ENCODE results near the gene ERAP2.

Gene ERAP2

GRCh38 chr5:96851312-96852062, 24.8 kb upstream of the ERAP2 start:
- Histone ChIP-seq H3K56ac (ENCODE audit: low read length) (no peak overlapping the region), H3K27me3 (ENCODE audit: insufficient read depth, low read length, poor library complexity) (no peaks in the 10 kb centered on the region), H3K36me3 (ENCODE audit: control insufficient read depth, insufficient read depth, low read length) (no peaks in the 10 kb centered on the region), H2BK15ac (replicated peaks; ENCODE audit: low read depth) (no peak overlapping the region), H3K4me2 (ENCODE audit: low read length) (no peak overlapping the region), H3K4me1 (ENCODE audit: control insufficient read depth, low read depth, low read length) (no peaks in the 10 kb centered on the region), H2AK5ac (ENCODE audit: low read length) (no peak overlapping the region), H2BK120ac (ENCODE audit: low read depth, low read length) (no peak overlapping the region), H3K4ac (ENCODE audit: low read depth, low read length) (no peak overlapping the region), H3K27ac (ENCODE audit: low read depth, low read length) (no peak overlapping the region), H3K9ac (ENCODE audit: low read length) (no peak overlapping the region), H3K18ac (ENCODE audit: low read length) (no peak overlapping the region), H4K8ac (ENCODE audit: low read depth, low read length) (no peak overlapping the region), H3K79me1 (ENCODE audit: low read length) (no peaks in the 10 kb centered on the region), H3K4me3 (ENCODE audit: low read length) (no peak overlapping the region), H2BK5ac (ENCODE audit: low read length) (no peak overlapping the region), H3K23ac (ENCODE audit: low read length) (no peak overlapping the region), H3K79me2 (ENCODE audit: control insufficient read depth, insufficient read depth, low read length) (no peaks in the 10 kb centered on the region), H4K5ac (ENCODE audit: low read length) (no peak overlapping the region)
- WGBS (ENCODE audit: extremely low coverage, insufficient coverage, low lambda C conversion rate) = no CpG with 5 or more reads among the region's 7 CpGs
- DNase-seq = no peak

GRCh38 chr5:96852759-96853158, 23.5 kb upstream of the ERAP2 start:
- no peaks in the 10 kb centered on the region for H3K4me1 ChIP-seq (ENCODE audit: control insufficient read depth, low read depth, low read length)
- no peaks in the 10 kb centered on the region for H3K79me2 ChIP-seq (ENCODE audit: control insufficient read depth, insufficient read depth, low read length)
- H3K56ac ChIP-seq (ENCODE audit: low read length) = no peak overlapping the region
- no peak overlapping the region for H3K27ac ChIP-seq (ENCODE audit: low read depth, low read length)
- H3K9ac ChIP-seq (ENCODE audit: low read length) = no peak overlapping the region
- H2AK5ac ChIP-seq (ENCODE audit: low read length) = no peak overlapping the region
- no peak overlapping the region for H2BK15ac ChIP-seq (replicated peaks; ENCODE audit: low read depth)
- no peak overlapping the region for H4K5ac ChIP-seq (ENCODE audit: low read length)
- no peaks in the 10 kb centered on the region for H3K36me3 ChIP-seq (ENCODE audit: control insufficient read depth, insufficient read depth, low read length)
- H4K8ac ChIP-seq (ENCODE audit: low read depth, low read length) = no peak overlapping the region
- H3K23ac ChIP-seq (ENCODE audit: low read length) = no peak overlapping the region
- H2BK5ac ChIP-seq (ENCODE audit: low read length) = no peak overlapping the region
- no peak overlapping the region for H3K4me3 ChIP-seq (ENCODE audit: low read length)
- no CpG with 5 or more reads among the region's 2 CpGs for WGBS (ENCODE audit: extremely low coverage, insufficient coverage, low lambda C conversion rate)
- H3K18ac ChIP-seq (ENCODE audit: low read length) = no peak overlapping the region
- no peak overlapping the region for H3K4me2 ChIP-seq (ENCODE audit: low read length)
- H3K27me3 ChIP-seq (ENCODE audit: insufficient read depth, low read length, poor library complexity) = no peaks in the 10 kb centered on the region
- DNase-seq = no peak
- H2BK120ac ChIP-seq (ENCODE audit: low read depth, low read length) = no peak overlapping the region
- H3K79me1 ChIP-seq (ENCODE audit: low read length) = no peaks in the 10 kb centered on the region
- no peak overlapping the region for H3K4ac ChIP-seq (ENCODE audit: low read depth, low read length)

- Histone ChIP-seq H3K4me1 (ENCODE audit: control insufficient read depth, low read depth, low read length) (no peaks in the 10 kb centered on the region), H2BK120ac (ENCODE audit: low read depth, low read length) (no peak overlapping the region), H3K79me2 (ENCODE audit: control insufficient read depth, insufficient read depth, low read length) (no peaks in the 10 kb centered on the region), H3K27me3 (ENCODE audit: insufficient read depth, low read length, poor library complexity) (no peaks in the 10 kb centered on the region), H3K4me2 (ENCODE audit: low read length) (no peak overlapping the region), H4K8ac (ENCODE audit: low read depth, low read length) (no peak overlapping the region), H3K23ac (ENCODE audit: low read length) (no peak overlapping the region), H3K4ac (ENCODE audit: low read depth, low read length) (no peak overlapping the region), H3K36me3 (ENCODE audit: control insufficient read depth, insufficient read depth, low read length) (no peaks in the 10 kb centered on the region), H2AK5ac (ENCODE audit: low read length) (no peak overlapping the region), H2BK15ac (replicated peaks; ENCODE audit: low read depth) (no peak overlapping the region), H3K27ac (ENCODE audit: low read depth, low read length) (no peak overlapping the region), H3K79me1 (ENCODE audit: low read length) (no peaks in the 10 kb centered on the region), H3K18ac (ENCODE audit: low read length) (no peak overlapping the region), H3K4me3 (ENCODE audit: low read length) (no peak overlapping the region), H3K56ac (ENCODE audit: low read length) (no peak overlapping the region), H4K5ac (ENCODE audit: low read length) (no peak overlapping the region), H2BK5ac (ENCODE audit: low read length) (no peak overlapping the region), H3K9ac (ENCODE audit: low read length) (no peak overlapping the region)
- no peak for DNase-seq
- WGBS (ENCODE audit: extremely low coverage, insufficient coverage, low lambda C conversion rate) = no CpG with 5 or more reads among the region's 1 CpG
Measured at GRCh38 chr5:96854067-96854466, 22.2 kb upstream of the ERAP2 start.

- Histone ChIP-seq H2AK5ac (ENCODE audit: low read length) (no peak overlapping the region), H4K5ac (ENCODE audit: low read length) (no peak overlapping the region), H3K36me3 (ENCODE audit: control insufficient read depth, insufficient read depth, low read length) (no peaks in the 10 kb centered on the region), H3K79me1 (ENCODE audit: low read length) (no peaks in the 10 kb centered on the region), H3K27me3 (ENCODE audit: insufficient read depth, low read length, poor library complexity) (no peaks in the 10 kb centered on the region), H3K9ac (ENCODE audit: low read length) (no peak overlapping the region), H3K23ac (ENCODE audit: low read length) (no peak overlapping the region), H2BK15ac (replicated peaks; ENCODE audit: low read depth) (no peak overlapping the region), H3K79me2 (ENCODE audit: control insufficient read depth, insufficient read depth, low read length) (no peaks in the 10 kb centered on the region), H3K4me2 (ENCODE audit: low read length) (no peak overlapping the region), H3K18ac (ENCODE audit: low read length) (no peak overlapping the region), H3K27ac (ENCODE audit: low read depth, low read length) (no peak overlapping the region), H2BK120ac (ENCODE audit: low read depth, low read length) (no peak overlapping the region), H4K8ac (ENCODE audit: low read depth, low read length) (no peak overlapping the region), H3K4me3 (ENCODE audit: low read length) (no peak overlapping the region), H3K4me1 (ENCODE audit: control insufficient read depth, low read depth, low read length) (no peaks in the 10 kb centered on the region), H2BK5ac (ENCODE audit: low read length) (no peak overlapping the region), H3K4ac (ENCODE audit: low read depth, low read length) (no peak overlapping the region), H3K56ac (ENCODE audit: low read length) (no peak overlapping the region)
- WGBS (ENCODE audit: extremely low coverage, insufficient coverage, low lambda C conversion rate) = no CpG with 5 or more reads among the region's 6 CpGs
- DNase-seq = no peak
Measured at GRCh38 chr5:96855031-96855872, 21.0 kb upstream of the ERAP2 start.

- no peaks in the 10 kb centered on the region for H3K4me1 ChIP-seq (ENCODE audit: control insufficient read depth, low read depth, low read length)
- no peak overlapping the region for H2BK120ac ChIP-seq (ENCODE audit: low read depth, low read length)
- no peak overlapping the region for H4K5ac ChIP-seq (ENCODE audit: low read length)
- H3K18ac ChIP-seq (ENCODE audit: low read length) = no peak overlapping the region
- no peak overlapping the region for H2BK5ac ChIP-seq (ENCODE audit: low read length)
- H3K56ac ChIP-seq (ENCODE audit: low read length) = no peak overlapping the region
- H3K4me2 ChIP-seq (ENCODE audit: low read length) = no peak overlapping the region
- no peak overlapping the region for H3K4ac ChIP-seq (ENCODE audit: low read depth, low read length)
- no CpG with 5 or more reads among the region's 3 CpGs for WGBS (ENCODE audit: extremely low coverage, insufficient coverage, low lambda C conversion rate)
- DNase-seq = no peak
- no peaks in the 10 kb centered on the region for H3K27me3 ChIP-seq (ENCODE audit: insufficient read depth, low read length, poor library complexity)
- no peak overlapping the region for H3K27ac ChIP-seq (ENCODE audit: low read depth, low read length)
- no peaks in the 10 kb centered on the region for H3K79me2 ChIP-seq (ENCODE audit: control insufficient read depth, insufficient read depth, low read length)
- H2AK5ac ChIP-seq (ENCODE audit: low read length) = no peak overlapping the region
- no peak overlapping the region for H4K8ac ChIP-seq (ENCODE audit: low read depth, low read length)
- H2BK15ac ChIP-seq (replicated peaks; ENCODE audit: low read depth) = no peak overlapping the region
- H3K9ac ChIP-seq (ENCODE audit: low read length) = no peak overlapping the region
- no peaks in the 10 kb centered on the region for H3K36me3 ChIP-seq (ENCODE audit: control insufficient read depth, insufficient read depth, low read length)
- H3K4me3 ChIP-seq (ENCODE audit: low read length) = no peak overlapping the region
- no peaks in the 10 kb centered on the region for H3K79me1 ChIP-seq (ENCODE audit: low read length)
- H3K23ac ChIP-seq (ENCODE audit: low read length) = no peak overlapping the region
Measured at GRCh38 chr5:96856371-96856770, 19.9 kb upstream of the ERAP2 start.

Data from mesendoderm (in vitro differentiated cells).